Activated B cell treated with CpG ODN at 0.5 μM for 24 hours (primary cell): ENCODE results near the gene ADSS2. TPM values are rescaled to one million over a fixed set of nuclear protein-coding genes. Genes with fewer than 3 reads are reported as not detected.

Experiments
- ATAC-seq: fragments of 200-7000 bp; cut with Tn5 transposase; one replicate; pipeline ENCODE4 v1.10.0; 2021; ENCODE audit warnings: low read depth, mild to moderate bottlenecking, moderate library complexity
- CTCF ChIA-PET: fragments of 350-600 bp; sonication (Branson Sonifier 250); formaldehyde crosslinking; loops from one replicate; lab custom pipeline; 2021; ENCODE audit warnings: antibody characterized with exemption; lab: Charles Lee
- POLR2A ChIA-PET: fragments of 350-600 bp; sonication (Branson Sonifier 250); formaldehyde crosslinking; loops from one replicate; lab custom pipeline; 2021; ENCODE audit warnings: antibody characterized with exemption; lab: Charles Lee
- DNase-seq: peaks from one replicate; pipeline ENCODE4 v3.0.0; 2022
- H3K27ac Mint-ChIP-seq: one replicate; pipeline ENCODE4 v1.8.0; 2020; ENCODE audit warnings: mixed read lengths
- H3K27me3 Mint-ChIP-seq: one replicate; pipeline ENCODE4 v1.8.0; 2021; ENCODE audit warnings: mixed read lengths
- H3K36me3 Mint-ChIP-seq: one replicate; pipeline ENCODE4 v1.8.0; 2021; ENCODE audit warnings: low read depth, mixed read lengths
- H3K4me1 Mint-ChIP-seq: one replicate; pipeline ENCODE4 v1.8.0; 2021; ENCODE audit warnings: mixed read lengths
- H3K4me3 Mint-ChIP-seq: one replicate; pipeline ENCODE4 v1.8.0; 2020; ENCODE audit warnings: mild to moderate bottlenecking, mixed read lengths
- H3K9me3 Mint-ChIP-seq: one replicate; pipeline ENCODE4 v1.8.0; 2020; ENCODE audit warnings: mixed read lengths
- intact Hi-C: fragments of 100-400 bp; cut with micrococcal nuclease; formaldehyde crosslinking; loops from one replicate; pipeline ENCODE4 v1.15.1; 2024
- total RNA-seq: library from RNA; stranded (reverse); gene quantifications from 2 replicates; pipeline ENCODE4 v1.2.3, GENCODE V29; 2022
- TF ChIP-seq, protein P1 (sequence below): fragments of 200-600 bp; IDR thresholded peaks from one replicate; pipeline ENCODE4 v1.8.0; 2022; ENCODE audit warnings: antibody characterized with exemption, mild to moderate bottlenecking

ADSS2 gene
- total RNA-seq, 1 donor from 2014 or later: 42.2 TPM

DNA sequence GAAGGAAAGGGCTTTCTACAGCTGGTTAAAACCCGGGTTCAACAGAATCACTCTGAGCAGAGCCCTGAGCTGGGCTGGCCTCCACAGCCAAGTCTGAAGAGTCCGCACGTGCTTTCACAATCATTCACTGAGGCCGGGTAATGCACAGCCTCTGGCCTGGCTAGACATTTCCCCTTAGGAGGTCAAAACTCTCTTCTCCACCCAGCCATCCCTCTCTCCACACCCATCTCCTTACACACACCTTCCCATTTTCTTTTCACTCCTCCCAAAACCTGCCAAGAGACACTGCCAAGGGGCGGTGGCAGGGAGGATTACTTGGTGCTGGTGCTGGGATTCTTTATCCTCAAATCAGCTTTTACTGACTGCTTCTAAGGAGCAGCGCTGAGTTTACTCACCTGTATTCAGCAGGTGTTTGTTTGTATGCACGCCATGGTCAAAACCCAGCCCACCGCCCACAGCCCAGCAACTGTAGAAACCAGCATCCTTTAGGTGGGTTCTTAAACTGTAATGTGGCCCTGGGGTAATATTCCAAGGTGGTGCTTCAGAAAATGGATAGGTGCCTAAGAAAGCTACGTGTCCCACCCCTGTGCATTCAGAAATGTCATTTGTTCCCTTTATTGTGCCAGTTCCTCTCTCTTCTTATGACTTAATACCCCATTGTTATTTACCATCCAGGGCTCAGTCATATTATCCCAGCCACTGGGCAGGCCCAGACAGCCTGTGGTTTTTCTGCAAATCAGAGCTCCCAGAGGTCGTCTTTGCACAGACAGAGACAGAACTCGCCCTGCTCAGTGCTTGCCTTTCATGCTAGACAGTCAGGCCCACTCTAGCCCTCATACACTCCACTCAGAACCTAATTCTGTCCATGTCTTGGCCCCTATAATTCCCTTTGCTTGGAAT, 80.2 kb downstream of the ADSS2 start:
- Mint-ChIP-seq H3K4me1 (no peaks in the 10 kb centered on the region), H3K4me3 (no peak overlapping the region), H3K36me3 (no peaks in the 10 kb centered on the region), H3K27ac (no peak overlapping the region), H3K9me3 (no peaks in the 10 kb centered on the region), H3K27me3 (no peaks in the 10 kb centered on the region)
- TF ChIP-seq, protein P1, sequence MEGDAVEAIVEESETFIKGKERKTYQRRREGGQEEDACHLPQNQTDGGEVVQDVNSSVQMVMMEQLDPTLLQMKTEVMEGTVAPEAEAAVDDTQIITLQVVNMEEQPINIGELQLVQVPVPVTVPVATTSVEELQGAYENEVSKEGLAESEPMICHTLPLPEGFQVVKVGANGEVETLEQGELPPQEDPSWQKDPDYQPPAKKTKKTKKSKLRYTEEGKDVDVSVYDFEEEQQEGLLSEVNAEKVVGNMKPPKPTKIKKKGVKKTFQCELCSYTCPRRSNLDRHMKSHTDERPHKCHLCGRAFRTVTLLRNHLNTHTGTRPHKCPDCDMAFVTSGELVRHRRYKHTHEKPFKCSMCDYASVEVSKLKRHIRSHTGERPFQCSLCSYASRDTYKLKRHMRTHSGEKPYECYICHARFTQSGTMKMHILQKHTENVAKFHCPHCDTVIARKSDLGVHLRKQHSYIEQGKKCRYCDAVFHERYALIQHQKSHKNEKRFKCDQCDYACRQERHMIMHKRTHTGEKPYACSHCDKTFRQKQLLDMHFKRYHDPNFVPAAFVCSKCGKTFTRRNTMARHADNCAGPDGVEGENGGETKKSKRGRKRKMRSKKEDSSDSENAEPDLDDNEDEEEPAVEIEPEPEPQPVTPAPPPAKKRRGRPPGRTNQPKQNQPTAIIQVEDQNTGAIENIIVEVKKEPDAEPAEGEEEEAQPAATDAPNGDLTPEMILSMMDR: no peak
- ChIA-PET POLR2A (interaction anchor here (0.7 kb wide), 1 partner anchor 89 kb away, joined by 3 read pairs; the partner anchor contains the start of gene CATSPERE), CTCF (no interaction called here)
- no peak for DNase-seq
- ATAC-seq: no peak
- intact Hi-C loops: no loop called here

DNA sequence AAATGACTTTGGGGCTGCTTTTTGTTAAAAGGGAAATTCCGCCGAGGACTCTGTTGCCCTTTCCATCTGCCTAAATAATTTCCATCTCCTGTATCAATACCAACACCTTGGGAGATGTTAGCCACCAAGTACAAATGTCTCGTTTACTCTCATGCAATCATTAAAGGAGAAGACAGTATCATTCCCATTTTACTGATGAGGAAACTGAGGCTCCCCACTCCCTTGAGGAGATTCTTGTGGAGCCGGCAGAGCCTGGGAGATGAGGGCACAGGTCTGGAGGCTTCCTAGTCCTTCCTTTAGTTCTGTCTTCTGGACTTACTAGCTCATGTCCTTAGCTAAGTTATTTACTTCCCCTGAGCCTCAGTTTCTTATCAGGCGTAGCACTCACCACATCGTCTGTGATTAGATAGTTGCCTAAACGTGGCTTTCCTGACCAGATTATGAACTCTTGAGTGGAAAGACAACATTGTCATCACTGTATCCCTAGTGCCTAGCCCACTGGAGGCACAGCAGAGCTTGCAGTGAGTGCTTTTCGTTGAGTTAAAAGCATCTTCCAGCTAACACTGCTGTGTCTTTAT, 81.6 kb downstream of the ADSS2 start:
- no peak overlapping the region for H3K27ac Mint-ChIP-seq
- H3K27me3 Mint-ChIP-seq: no peaks in the 10 kb centered on the region
- H3K36me3 Mint-ChIP-seq: no peaks in the 10 kb centered on the region
- POLR2A ChIA-PET: no interaction called here
- H3K4me1 Mint-ChIP-seq: no peaks in the 10 kb centered on the region
- H3K9me3 Mint-ChIP-seq: peaks cover 2% of the 10 kb centered on the region
- DNase-seq: no peak
- H3K4me3 Mint-ChIP-seq: no peak overlapping the region
- CTCF ChIA-PET: no interaction called here
- intact Hi-C loops: no loop called here
- TF ChIP-seq, protein P1: no peak
- ATAC-seq: no peak

DNA sequence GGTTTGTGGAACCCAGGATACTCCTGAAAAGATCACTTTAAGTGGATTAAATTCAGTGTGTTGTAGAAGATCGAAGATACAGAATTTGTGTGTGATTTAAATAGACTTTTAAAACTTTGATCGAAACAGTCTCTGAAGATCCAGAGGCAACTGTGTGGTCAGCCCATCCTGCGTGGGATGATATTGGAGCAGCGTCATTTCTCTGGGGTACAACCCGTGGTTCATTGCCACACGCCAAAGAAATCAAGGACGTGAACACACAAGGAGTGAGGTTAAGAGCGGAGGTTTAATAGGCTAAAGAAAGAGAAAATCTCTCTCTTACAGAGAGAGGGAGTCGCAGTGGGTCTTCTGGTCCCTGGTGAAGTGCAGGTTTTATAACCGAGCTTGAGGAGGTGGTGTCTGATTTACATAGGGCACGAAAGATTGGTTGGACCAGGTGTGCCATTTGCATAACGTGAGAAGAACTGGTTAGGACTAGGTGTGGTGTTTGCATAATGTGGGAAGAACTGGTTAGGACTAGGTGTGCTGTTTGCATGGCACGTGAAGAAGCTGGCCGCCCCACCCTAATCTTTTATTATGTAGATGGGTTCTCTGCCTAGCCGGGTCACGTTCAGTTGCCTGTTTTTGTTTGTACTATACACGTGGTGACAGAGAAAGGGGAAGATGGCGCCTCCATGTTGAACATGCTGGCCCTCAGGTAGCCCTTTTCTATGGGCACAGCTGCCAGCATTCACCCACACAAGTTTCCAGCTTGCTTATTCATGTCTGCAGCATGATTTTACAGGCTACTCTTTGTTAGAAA, 82.3 kb downstream of the ADSS2 start:
- Mint-ChIP-seq H3K4me1 (no peaks in the 10 kb centered on the region), H3K9me3 (peaks cover 8% of the 10 kb centered on the region), H3K4me3 (no peak overlapping the region), H3K36me3 (no peaks in the 10 kb centered on the region), H3K27ac (no peak overlapping the region), H3K27me3 (no peaks in the 10 kb centered on the region)
- TF ChIP-seq, protein P1: no peak
- POLR2A ChIA-PET: no interaction called here
- no peak for DNase-seq
- no peak for ATAC-seq
- intact Hi-C loops: no loop called here
- CTCF ChIA-PET: no interaction called here

DNA sequence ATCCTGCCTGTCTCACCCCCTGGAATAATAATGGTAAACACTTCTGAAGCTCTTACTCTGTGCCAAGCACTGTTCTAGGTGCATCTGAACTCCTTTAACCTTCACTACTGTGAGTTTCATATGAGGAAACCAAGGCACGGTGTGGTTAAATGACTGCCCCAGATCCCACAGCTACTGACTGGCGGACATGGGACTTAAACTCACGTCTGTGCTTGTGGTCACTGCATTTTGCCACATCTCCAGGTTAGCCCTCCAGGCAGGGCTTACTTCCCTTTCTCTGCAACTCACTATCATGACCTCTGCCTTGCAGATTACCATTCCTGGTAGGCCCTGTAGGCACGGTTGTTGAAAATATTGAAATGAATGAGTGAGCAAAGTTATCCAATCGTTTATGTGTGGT, 83.4 kb downstream of the ADSS2 start:
- DNase-seq (no peak), ATAC-seq (no peak)
- ChIA-PET POLR2A (no interaction called here), CTCF (no interaction called here)
- Mint-ChIP-seq H3K9me3 (peaks cover 8% of the 10 kb centered on the region), H3K4me1 (no peaks in the 10 kb centered on the region), H3K36me3 (no peaks in the 10 kb centered on the region), H3K27me3 (no peaks in the 10 kb centered on the region), H3K27ac (no peak overlapping the region), H3K4me3 (no peak overlapping the region)
- TF ChIP-seq, protein P1: no peak
- intact Hi-C loops: no loop called here
